Tibial nerve (tissue), 3 donors: ENCODE measurements around the gene ADIPOR2.
"Not testable (repeated sequence)": the region's sequence is repeated elsewhere in the genome, so short reads cannot be mapped to it uniquely, and the experiment has no call there.

ENCODE experiments used
- POLR2A ChIP-seq, 2 donors: fragments of 450-650 bp; IDR thresholded peaks; one replicate each; pipeline ENCODE4 v1.6.1; 2017; ENCODE audit warnings: antibody characterized with exemption in 2 of 2, mild to moderate bottlenecking in 2 of 2, moderate library complexity in 2 of 2
- TF ChIP-seq, protein P1 (sequence below), 5 experiments: fragments of 200-600 bp in 3 of 5; fragments of 450-650 bp in 2 of 5; sonication (generic) in 3 of 5; IDR thresholded peaks; one replicate each; pipeline ENCODE4 v1.5.1; 2016 to 2019; ENCODE audit warnings: antibody characterized with exemption in 5 of 5, mild to moderate bottlenecking in 3 of 5, moderate library complexity in 2 of 5

DNA sequence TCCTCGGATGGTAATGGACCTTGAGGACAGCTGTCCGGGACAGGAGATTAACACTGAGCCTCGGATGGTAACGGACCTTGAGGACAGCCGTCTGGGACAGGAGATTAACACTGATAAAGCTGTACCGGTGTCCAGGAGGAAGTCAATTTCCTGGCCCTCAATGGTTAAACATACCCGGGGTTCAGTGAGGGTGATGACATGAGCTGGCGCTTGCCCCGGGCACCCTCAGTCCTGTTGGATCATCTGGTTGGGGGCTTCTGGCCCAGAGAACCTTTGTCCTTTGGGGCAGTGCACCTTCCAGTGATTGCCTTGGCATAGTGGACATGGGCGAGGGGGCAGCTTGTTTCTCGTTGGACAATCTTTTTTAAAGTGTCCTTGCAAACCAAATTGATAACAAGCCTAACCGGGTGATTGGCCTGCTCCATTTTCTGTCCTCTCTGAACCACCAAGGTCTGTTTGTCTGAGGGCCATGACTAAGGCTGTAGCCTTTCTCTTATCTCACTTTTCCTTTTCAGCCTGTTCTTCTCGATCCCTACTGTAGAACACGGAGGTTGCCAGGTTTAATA is 23.0 kb downstream of the ADIPOR2 start:
- TF ChIP-seq, protein P1, sequence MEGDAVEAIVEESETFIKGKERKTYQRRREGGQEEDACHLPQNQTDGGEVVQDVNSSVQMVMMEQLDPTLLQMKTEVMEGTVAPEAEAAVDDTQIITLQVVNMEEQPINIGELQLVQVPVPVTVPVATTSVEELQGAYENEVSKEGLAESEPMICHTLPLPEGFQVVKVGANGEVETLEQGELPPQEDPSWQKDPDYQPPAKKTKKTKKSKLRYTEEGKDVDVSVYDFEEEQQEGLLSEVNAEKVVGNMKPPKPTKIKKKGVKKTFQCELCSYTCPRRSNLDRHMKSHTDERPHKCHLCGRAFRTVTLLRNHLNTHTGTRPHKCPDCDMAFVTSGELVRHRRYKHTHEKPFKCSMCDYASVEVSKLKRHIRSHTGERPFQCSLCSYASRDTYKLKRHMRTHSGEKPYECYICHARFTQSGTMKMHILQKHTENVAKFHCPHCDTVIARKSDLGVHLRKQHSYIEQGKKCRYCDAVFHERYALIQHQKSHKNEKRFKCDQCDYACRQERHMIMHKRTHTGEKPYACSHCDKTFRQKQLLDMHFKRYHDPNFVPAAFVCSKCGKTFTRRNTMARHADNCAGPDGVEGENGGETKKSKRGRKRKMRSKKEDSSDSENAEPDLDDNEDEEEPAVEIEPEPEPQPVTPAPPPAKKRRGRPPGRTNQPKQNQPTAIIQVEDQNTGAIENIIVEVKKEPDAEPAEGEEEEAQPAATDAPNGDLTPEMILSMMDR (IDR thresholded peaks at IDR 0.05) = not testable (repeated sequence)
- TF ChIP-seq POLR2A (IDR thresholded peaks at IDR 0.05) = not testable (repeated sequence)
